Measurements from ENCODE around the gene HOXC11.

DNA sequence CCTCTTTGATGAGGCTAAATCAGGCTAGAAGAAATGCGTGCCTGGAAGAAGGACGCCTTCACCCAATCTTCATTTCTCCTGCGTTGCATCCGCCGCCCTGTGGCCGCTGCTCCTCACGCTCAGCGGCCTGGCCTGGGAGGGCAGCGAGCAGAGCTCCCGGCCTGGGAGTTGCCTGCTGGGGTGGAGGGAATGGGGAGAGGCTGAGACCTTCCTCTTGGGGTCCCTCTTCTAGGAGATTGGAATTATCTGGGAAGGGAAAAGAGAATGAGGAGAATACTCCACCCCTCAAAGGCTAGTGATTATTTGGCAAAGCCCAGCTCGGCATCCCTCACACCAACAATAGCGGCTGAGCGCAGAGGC, 20.6 kb upstream of the HOXC11 start:
- TF ChIP-seq BACH2 (CRISPR knock-in tag; IDR thresholded peaks at IDR 0.05; ENCODE audit: borderline replicate concordance) (no peak), ZFP30 (CRISPR knock-in tag; IDR thresholded peaks at IDR 0.05) (no peak), TCF4 (CRISPR knock-in tag; IDR thresholded peaks at IDR 0.05; ENCODE audit: borderline replicate concordance) (no peak), ZFP3 (CRISPR knock-in tag; IDR thresholded peaks at IDR 0.05) (no peak)
